Esophagus (tissue), 2 donors: Measurements from ENCODE around the gene SYCP2. TPM values are rescaled to one million over a fixed set of nuclear protein-coding genes. Genes with fewer than 3 reads are reported as not detected.

Source experiments
- H3K27ac ChIP-seq, 2 donors: one replicate each; pipeline ENCODE4 v1.5.1; 2013; ENCODE audit warnings: low read depth in 2 of 2, mild to moderate bottlenecking in 2 of 2, inconsistent platforms in 1 of 2, low read length in 1 of 2, moderate library complexity in 1 of 2
- H3K27me3 ChIP-seq, 2 donors: one replicate each; pipeline ENCODE4 v1.6.1; 2013; ENCODE audit warnings: low read length in 2 of 2, control low read depth in 1 of 2, mild to moderate bottlenecking in 1 of 2; ENCODE audit not compliant: insufficient read depth in 2 of 2, control insufficient read depth in 1 of 2
- H3K36me3 ChIP-seq, 2 donors: one replicate each; pipeline ENCODE4 v1.6.1; 2013; ENCODE audit warnings: low read length in 1 of 2; ENCODE audit not compliant: control insufficient read depth in 2 of 2, insufficient read depth in 2 of 2
- H3K4me1 ChIP-seq, 2 donors: one replicate each; pipeline ENCODE4 v1.6.1; 2013; ENCODE audit warnings: low read length in 1 of 2; ENCODE audit not compliant: control insufficient read depth in 2 of 2, insufficient read depth in 2 of 2
- H3K4me3 ChIP-seq, 2 donors: one replicate each; pipeline ENCODE4 v1.5.1; 2013; ENCODE audit warnings: low read length in 2 of 2, mild to moderate bottlenecking in 2 of 2, low read depth in 1 of 2, moderate library complexity in 1 of 2
- H3K9me3 ChIP-seq, 2 donors: one replicate each; pipeline ENCODE4 v1.6.1; 2013; ENCODE audit warnings: mild to moderate bottlenecking in 2 of 2, low read depth in 1 of 2, low read length in 1 of 2, moderate library complexity in 1 of 2; ENCODE audit not compliant: control insufficient read depth in 2 of 2, insufficient read depth in 1 of 2
- WGBS, 2 donors: extraction: QIAGEN DNeasy Blood & Tissue Kit; methylation state at CpG; one replicate each; pipeline ENCODE4 v1.1.7; 2013; 5-methylcytosine and 5-hydroxymethylcytosine counted together
- polyA plus RNA-seq, 2 donors: library from polyadenylated mRNA; stranded (reverse); fragments of 200-250 nt; gene quantifications; one replicate each; pipeline ENCODE4 v1.2.3, GENCODE V29; 2013
- donor health status: healthy with polysubstance abuse.
- donor health status: Bipolar disorder and iron deficiency.

The SYCP2 gene, protein sequence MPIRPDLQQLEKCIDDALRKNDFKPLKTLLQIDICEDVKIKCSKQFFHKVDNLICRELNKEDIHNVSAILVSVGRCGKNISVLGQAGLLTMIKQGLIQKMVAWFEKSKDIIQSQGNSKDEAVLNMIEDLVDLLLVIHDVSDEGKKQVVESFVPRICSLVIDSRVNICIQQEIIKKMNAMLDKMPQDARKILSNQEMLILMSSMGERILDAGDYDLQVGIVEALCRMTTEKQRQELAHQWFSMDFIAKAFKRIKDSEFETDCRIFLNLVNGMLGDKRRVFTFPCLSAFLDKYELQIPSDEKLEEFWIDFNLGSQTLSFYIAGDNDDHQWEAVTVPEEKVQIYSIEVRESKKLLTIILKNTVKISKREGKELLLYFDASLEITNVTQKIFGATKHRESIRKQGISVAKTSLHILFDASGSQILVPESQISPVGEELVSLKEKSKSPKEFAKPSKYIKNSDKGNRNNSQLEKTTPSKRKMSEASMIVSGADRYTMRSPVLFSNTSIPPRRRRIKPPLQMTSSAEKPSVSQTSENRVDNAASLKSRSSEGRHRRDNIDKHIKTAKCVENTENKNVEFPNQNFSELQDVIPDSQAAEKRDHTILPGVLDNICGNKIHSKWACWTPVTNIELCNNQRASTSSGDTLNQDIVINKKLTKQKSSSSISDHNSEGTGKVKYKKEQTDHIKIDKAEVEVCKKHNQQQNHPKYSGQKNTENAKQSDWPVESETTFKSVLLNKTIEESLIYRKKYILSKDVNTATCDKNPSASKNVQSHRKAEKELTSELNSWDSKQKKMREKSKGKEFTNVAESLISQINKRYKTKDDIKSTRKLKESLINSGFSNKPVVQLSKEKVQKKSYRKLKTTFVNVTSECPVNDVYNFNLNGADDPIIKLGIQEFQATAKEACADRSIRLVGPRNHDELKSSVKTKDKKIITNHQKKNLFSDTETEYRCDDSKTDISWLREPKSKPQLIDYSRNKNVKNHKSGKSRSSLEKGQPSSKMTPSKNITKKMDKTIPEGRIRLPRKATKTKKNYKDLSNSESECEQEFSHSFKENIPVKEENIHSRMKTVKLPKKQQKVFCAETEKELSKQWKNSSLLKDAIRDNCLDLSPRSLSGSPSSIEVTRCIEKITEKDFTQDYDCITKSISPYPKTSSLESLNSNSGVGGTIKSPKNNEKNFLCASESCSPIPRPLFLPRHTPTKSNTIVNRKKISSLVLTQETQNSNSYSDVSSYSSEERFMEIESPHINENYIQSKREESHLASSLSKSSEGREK (N-terminal part only)
- 1 to 10 TPM in 1 of 2 donors, under 1 TPM in 1; 0.56 to 1.1 TPM for polyA plus RNA-seq

- peak within 1 kb of the TSS; percentile 50 to 80 for H3K4me3 ChIP-seq
- peaks cover 0 to 4% of the 10 kb centered on the region in 2 donors for H3K4me1 ChIP-seq
- H3K27me3 ChIP-seq, result no peaks in the 10 kb centered on the region
- WGBS, 2 donors, result 25 to 30% methylated on average over 47 to 65 of the region's 65 CpGs
- H3K27ac ChIP-seq, result peak within 1 kb of the TSS; percentile 54 to 73
- no peaks in the 10 kb centered on the region for H3K9me3 ChIP-seq
- no peaks in the 10 kb centered on the region for H3K36me3 ChIP-seq
Measured at GRCh38 chr20:59933296-59933848, at the start of gene SYCP2. Gene SYCP2, minus strand, starts transcription at chr20:59933637. Its CDS starts 11,224 bp downstream, at chr20:59922413.

DNA sequence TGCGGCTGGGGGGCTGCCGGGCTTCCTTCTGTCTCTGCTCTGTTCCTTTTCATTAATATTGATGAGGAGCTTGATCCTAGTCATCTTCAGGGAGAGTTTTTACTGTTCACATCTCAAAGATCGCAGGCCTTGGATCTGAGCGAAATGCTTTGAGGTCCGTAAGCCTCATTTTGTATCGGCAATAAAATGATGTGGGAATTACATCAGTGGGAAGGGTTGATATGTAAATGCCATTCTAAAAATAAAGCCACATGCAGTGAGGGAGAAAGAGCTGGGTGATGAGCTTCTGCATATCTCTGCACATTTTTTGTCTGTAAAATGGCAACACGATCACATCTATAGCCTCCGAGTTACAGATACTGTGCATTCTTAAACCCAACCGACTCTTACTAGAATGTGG lies 49.6 kb upstream of the SYCP2 start:
- Histone ChIP-seq H3K4me1 (peaks cover 0 to 2% of the 10 kb centered on the region in 2 donors), H3K36me3 (no peaks in the 10 kb centered on the region), H3K9me3 (no peaks in the 10 kb centered on the region), H3K4me3 (no peak overlapping the region), H3K27ac (no peak overlapping the region), H3K27me3 (no peaks in the 10 kb centered on the region)
- WGBS, 2 donors, result 91 to 95% methylated on average over 9 of the region's 9 CpGs

DNA sequence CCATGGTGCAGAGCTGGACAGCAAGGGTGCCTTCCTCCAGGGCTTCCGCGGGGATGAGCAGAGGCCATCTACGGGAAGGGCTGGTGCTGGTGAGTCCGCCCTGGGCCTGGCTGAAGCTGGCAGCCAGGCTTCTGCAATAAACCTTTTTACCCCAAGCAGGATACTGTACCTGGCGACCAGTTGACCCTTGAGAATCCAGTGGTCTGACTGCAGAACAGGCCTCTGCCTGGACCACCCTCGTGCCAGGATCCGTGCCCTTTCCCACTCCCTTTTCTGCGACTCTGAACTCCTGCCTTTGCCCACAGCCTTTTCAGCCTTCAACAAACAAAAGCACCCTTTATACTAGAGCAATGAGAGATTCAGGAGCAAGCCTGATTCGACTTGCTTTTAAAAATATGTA lies 43.6 kb upstream of the SYCP2 start:
- no peak overlapping the region for H3K27ac ChIP-seq
- no peaks in the 10 kb centered on the region for H3K27me3 ChIP-seq
- no peak overlapping the region for H3K4me3 ChIP-seq
- WGBS, 2 donors, result 85 to 87% methylated on average over 9 of the region's 9 CpGs
- no peaks in the 10 kb centered on the region for H3K36me3 ChIP-seq
- H3K9me3 ChIP-seq, result no peaks in the 10 kb centered on the region
- peaks cover 0 to 4% of the 10 kb centered on the region in 2 donors for H3K4me1 ChIP-seq

DNA sequence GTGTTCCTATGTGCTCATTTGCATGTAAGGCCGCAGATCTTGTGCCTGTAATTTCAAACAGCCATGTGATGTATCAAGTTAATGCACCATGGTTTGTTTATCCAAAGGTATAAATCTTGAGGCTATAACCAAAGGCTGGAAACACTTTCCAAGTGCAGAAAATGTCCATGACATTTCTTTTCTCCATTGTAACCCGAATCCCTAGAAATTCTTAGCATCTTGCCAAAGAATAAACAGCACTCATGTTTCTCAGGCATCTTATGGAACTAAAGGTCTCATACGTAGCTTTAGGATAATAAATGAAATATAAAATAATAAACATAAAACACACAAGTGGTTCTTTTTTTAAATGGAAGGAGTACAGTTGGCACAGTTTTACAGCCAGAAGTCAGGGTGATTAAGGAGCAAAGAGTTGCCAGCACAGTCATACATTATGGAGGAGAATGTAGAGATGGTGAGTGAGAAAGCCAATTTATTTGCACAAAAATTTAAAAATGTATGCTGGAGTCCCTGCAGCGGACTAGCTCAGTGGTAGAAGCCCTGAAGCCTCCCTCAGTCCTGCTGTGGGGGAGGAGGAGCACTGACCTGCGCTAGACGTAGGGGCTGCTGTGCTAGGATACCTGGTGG lies 42.8 kb upstream of the SYCP2 start:
- H3K9me3 ChIP-seq, result no peaks in the 10 kb centered on the region
- no peak overlapping the region for H3K4me3 ChIP-seq
- H3K4me1 ChIP-seq, result peaks cover 0 to 4% of the 10 kb centered on the region in 2 donors
- no peaks in the 10 kb centered on the region for H3K36me3 ChIP-seq
- H3K27me3 ChIP-seq, result no peaks in the 10 kb centered on the region
- no peak overlapping the region for H3K27ac ChIP-seq
- 60 to 72% methylated on average over 6 of the region's 6 CpGs for WGBS, 2 donors

DNA sequence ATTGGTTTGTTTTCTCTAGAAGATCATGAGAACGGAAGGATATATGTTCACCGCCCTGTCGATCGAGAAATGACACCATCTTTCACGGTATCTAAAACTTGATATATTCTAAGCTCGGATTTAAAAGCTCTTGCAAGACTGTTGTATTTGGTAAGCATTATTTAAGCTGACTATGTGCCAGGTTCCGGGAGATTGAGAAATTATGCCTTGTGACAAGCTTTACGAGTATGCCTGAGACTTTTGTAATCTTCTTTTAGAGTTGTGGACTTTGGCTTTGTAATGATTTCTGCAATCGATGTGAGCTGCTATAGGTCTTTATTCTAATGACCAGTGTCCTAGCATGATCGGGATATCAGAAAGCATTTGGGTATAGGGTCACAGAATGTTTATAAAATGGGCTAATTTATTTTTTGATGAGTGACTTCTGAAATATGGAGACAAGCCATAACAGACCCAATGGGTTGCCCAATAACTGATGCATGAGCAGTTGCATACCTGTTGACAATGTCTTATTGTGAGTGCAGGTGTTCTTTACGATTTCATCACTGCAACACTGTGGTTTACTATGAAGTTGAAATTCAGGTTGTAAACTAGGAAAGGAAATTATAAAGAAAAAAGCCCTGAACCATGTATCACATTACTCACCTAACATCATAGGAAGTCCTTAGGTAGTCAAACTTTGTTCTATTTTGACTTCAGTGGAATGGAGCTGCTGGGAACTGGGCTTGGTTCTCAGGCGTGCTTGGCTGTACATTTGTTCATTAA lies 38.8 kb upstream of the SYCP2 start:
- Histone ChIP-seq H3K27me3 (no peaks in the 10 kb centered on the region), H3K4me3 (no peak overlapping the region), H3K36me3 (no peaks in the 10 kb centered on the region), H3K4me1 (peaks cover 0 to 4% of the 10 kb centered on the region in 2 donors), H3K27ac (peak overlapping the region; percentile 51 to 58), H3K9me3 (no peaks in the 10 kb centered on the region)
- 64 to 65% methylated on average over 12 of the region's 12 CpGs for WGBS, 2 donors

DNA sequence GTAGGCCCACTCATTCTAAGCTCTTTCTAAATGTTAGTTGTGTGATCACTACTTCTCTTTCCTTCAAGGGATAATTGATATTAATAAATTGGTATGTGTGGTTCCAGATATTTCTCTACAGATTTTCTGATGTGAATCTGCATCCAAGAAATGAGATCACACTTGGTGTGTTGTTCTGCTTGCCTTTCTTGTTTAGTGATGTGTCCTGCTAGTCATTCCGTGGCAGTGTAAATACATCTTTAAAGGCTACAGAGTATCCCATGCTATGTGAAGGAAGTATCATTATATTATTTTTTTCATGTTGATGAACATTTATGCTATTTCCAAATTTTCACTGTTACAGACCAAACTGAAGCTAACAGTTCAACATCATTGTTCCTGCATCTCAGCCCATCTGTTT lies 38.0 kb upstream of the SYCP2 start:
- Histone ChIP-seq H3K4me1 (peaks cover 0 to 2% of the 10 kb centered on the region in 2 donors), H3K36me3 (no peaks in the 10 kb centered on the region), H3K9me3 (no peaks in the 10 kb centered on the region), H3K27ac (peak overlapping the region in 1 of 2 donors; percentile 67), H3K27me3 (no peaks in the 10 kb centered on the region), H3K4me3 (no peak overlapping the region)
- WGBS, 2 donors, result 62 to 82% methylated on average over 1 of the region's 1 CpG

GRCh38 chr20:59966428-59966827 lies 33.0 kb upstream of the SYCP2 start:
- Histone ChIP-seq H3K36me3 (no peaks in the 10 kb centered on the region), H3K9me3 (no peaks in the 10 kb centered on the region), H3K27ac (no peak overlapping the region), H3K4me1 (no peaks in the 10 kb centered on the region), H3K27me3 (no peaks in the 10 kb centered on the region), H3K4me3 (no peak overlapping the region)
- WGBS, 2 donors, result 83 to 85% methylated on average over 3 of the region's 3 CpGs

GRCh38 chr20:59962155-59962554 lies 28.7 kb upstream of the SYCP2 start:
- WGBS, 2 donors, result 77 to 84% methylated on average over 6 of the region's 6 CpGs
- peaks cover 2% of the 10 kb centered on the region in 2 donors for H3K4me1 ChIP-seq
- peak overlapping the region; percentile 87 to 94 for H3K27ac ChIP-seq
- no peaks in the 10 kb centered on the region for H3K36me3 ChIP-seq
- H3K27me3 ChIP-seq, result no peaks in the 10 kb centered on the region
- no peaks in the 10 kb centered on the region for H3K9me3 ChIP-seq
- H3K4me3 ChIP-seq, result no peak overlapping the region
